Left renal pelvis (tissue), 4 donors: ENCODE data around the gene KIF20B. TPM values are rescaled to one million over a fixed set of nuclear protein-coding genes. Genes with fewer than 3 reads are reported as not detected.
"Not testable (repeated sequence)": the region's sequence is repeated elsewhere in the genome, so short reads cannot be mapped to it uniquely, and the experiment has no call there.

Source experiments
- DNase-seq, 4 donors: peaks; one replicate each; pipeline ENCODE4 v3.0.0-alpha.2; 2013; ENCODE audit warnings: low read depth in 4 of 4, low spot score in 3 of 4
- polyA plus RNA-seq, 4 donors: library from polyadenylated mRNA; unstranded; fragments of 120-200 nt; gene quantifications; one replicate each; pipeline ENCODE4 v1.2.1, GENCODE V29; 2013; ENCODE audit not compliant: insufficient read length in 4 of 4

Gene KIF20B
- polyA plus RNA-seq, 4 donors: 14.9 to 23.2 (median 16.2) TPM

DNA sequence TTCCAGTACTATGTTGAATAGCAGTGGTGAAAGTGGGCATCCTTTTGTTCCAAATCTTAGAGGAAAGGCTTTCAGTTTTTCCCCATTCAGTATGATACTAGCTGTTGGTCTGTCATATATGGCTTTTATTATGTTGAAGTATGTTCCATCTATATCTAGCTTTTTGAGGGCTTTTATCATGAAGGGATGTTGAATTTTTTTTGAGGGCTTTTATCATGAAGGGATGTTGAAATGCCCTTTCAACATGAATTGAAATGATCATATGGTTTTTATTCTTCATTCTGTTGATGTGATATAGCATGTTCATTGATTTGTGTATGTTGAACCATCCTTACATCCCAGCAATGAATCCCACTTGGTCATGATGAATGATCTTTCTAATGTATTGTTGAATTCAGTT, 75.3 kb downstream of the KIF20B start:
- DNase-seq: no peak

DNA sequence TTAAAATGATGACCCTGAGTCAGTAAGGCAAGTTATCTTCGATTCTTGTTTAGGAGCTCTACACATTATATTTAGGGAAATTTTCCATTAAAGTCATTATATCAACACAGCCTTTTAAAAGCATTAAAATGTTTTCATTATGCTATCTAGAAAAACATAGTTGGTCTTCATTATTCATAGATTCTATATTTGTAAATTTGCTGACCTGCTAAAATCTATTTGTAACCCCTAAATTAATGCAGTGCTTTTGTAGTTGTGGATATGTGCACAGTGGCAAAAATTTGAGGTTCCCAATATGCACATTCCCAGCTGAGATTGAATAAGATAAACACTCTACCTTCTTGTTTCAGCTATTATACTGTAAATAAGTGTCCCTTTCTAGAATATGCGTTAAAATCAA, 81.1 kb downstream of the KIF20B start:
- no peak for DNase-seq

DNA sequence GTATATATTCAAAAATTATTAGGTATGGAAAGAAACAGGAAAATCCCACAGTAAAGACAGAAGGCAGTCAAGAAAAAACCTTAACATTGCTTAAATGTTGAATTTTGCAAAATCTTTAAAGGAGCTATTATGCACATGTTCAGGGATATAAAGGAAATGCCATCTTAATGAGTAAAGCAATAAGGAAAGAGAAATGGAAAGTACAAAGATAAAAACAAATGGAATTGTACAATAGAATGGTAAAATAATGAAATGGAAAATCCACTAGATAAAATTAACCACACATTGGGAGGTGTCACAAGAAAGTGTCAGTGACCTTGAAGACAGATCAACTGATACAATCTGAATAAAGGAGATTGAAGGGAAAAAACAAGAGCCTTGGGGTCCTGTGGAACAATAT, 82.0 kb downstream of the KIF20B start:
- DNase-seq: no peak

DNA sequence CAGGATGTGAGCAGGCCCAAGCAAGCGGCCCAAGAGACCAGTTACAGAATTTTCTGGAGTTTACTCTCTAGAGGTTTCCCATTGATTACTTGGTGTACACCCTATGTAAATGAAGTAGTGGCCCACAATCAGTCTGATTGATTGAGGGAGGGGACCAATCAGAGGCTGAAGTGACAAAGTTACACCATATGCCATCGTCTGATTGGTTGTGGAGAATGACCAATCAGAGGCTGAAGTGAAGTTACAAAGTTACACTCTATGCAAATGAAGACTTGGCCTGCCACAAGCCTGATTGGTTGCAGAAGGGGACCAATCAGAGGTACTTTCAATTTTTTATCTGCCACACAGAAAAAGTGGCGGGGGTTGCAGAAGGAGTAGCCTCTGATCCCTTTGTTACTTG, 83.7 kb downstream of the KIF20B start:
- no peak for DNase-seq

DNA sequence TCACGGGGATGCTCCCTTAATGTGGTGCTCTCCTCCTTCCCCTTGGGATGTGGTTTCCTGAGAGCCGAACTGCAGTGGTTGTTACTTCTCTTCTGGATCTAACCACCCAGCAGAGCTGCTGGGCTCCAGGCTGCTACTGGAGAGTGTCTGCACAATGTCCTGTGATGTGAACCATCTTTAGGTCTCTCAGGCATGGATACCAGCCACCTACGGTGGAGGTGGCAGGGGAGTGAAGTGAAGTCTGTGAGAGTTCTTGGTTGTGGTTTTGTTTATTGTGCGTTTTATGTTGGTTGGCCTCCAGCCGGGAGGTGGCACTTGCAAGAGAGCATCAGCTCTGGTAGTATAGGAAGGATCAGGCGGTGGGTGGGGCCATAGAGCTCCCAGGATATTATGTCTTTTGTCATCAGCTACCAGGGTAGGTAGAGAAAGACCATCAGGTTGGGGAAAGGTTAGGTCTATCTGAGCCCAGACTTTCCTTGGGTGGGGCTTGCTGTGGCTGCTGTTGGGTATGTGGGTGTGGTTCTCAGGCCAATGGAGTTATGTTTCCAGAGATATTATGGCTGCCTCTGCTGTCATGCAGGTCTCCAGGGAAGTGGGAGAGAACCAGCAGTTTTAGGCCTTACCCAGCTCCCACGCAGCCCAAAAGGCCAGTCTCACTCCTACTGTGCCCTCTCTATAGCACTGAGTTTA, 87.9 kb downstream of the KIF20B start:
- DNase-seq: no peak

DNA sequence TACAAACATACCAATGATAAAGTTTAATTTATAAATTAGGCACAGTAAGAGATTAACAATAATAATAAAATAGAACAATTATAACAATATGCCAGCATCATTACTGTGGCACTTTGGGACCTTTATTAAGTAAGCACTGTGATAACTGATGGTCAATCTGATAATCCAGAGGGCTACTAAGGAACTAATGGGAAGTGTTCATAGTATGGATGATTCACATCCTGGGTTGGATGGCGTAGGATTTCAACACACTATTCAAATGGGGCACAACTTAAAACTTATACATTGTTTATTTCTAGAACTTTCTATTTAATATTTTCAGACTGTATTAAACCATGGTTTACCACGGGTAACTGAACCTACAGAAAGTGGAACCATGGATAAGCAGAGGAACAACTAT, 90.8 kb downstream of the KIF20B start:
- DNase-seq: no peak

DNA sequence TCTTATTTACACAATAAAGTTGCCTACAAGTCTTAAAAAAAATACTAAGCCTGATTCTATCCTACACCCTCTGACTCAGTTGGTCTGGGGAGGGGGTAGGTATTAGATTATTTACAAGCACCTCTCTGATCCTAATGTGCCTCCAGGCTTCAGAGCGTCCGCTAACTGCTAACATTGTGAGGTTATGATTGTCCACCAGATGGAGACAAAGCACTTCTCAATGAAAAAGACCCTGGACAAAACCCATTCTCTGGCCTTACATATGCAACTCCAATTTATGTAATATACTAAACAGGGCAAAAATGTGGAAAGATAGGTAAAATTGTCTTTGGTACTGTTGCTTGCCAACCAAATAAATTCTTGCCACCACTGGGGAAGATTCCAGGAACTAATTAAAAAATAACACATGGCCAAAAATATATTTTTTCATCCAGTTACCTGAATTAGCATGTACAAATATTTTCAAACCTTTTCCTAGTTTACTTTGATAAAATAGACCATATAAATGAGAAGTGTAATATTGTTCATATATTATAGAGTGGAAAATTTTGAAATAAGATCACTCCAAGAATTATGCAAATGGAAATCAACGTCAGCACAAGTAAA, 92.4 kb downstream of the KIF20B start:
- DNase-seq: peak; percentile 46 to 59 (median 50)

DNA sequence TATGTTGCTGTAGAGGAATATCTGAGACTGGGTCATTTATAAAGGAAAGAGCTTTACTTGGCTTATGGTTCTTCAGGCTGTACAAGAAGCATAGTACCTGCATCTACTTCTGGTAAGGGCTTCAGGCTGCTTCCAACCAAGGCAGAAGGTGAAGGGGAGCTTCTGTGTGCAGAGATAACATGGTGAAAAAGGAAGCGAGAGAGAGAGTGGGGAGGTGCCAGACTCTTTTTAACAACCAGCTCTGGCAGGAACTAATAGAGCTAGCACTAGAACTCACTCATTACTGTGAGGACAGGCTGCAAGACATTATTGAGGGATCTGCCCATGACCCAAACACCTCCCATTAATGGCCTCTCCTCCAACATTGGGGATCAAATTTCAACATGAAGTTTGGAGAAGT, 94.5 kb downstream of the KIF20B start:
- DNase-seq: no peak

DNA sequence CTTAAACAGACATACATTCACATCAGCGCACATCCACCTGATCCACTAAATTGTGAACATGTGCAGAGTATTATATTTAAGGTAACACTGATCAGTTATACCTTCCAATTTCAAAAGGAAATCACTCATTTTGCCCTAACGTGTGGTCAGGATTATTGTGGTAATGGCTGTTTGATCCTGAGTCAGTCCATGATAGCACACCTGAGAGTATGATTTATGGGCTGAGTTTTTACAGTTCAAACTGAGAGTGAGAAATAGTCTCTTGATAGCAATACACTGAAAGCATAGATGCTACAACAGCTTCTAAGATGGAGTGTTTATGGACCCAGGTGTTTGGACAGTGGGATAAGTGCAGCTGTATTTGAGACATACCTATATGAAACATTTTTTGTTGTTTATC, 96.7 kb downstream of the KIF20B start:
- DNase-seq: no peak

DNA sequence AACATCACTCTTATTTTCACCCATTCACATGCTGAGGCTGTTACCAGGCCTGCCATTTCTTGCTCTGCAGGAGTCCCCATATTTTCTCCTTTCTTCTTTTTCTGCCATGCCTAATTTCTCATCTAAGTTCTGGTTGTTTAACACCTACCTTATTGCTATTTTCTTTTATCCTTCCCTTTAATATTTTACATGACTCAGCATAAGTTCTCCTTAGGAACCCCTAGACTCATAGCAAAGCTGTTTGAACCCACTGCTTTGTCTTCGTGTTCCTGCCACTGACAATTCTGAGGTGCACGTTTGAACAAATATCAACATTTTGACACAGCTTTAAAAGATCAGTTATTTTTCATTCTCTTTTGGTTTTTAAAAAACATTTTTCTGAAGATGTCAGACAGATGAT, 98.2 kb downstream of the KIF20B start:
- no peak for DNase-seq

DNA sequence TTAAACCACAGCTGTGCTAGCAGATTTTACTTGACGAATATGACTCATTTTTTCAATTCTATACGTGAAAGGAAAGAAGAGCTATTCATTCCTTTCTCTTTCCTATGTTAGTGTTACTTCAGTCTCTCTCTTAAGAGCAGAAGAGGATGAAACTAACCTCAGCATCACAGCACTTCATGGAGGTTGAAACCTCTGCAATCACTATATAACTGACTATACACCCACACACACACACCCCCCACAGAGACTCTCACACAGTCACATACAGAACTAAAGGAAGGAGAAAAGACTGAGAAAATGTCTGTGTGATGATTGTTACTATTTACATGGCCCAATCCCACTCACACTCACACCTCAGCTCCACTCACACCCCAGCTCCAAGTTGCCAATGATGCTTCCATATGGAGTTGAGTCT, 104.2 kb downstream of the KIF20B start:
- no peak for DNase-seq

DNA sequence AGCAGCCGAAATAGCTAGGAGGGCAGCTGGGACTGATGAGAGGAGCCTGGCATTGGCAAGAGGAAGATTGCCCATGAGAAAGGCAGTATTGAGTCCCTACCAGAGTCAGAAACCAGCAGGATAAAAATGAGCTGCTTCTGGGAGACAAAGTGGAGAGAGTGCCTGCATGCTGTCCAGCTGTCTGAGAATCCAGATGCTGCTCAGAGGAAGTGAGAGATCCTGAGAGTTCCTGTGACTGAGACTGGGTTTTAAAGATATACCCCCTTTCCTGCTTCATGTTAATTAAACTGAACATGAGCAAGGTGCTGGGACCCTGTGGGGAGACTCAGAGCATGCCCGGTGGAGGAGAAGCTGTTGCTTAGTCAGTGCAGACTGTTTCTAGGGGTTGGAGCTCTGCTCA, 107.5 kb downstream of the KIF20B start:
- no peak for DNase-seq

DNA sequence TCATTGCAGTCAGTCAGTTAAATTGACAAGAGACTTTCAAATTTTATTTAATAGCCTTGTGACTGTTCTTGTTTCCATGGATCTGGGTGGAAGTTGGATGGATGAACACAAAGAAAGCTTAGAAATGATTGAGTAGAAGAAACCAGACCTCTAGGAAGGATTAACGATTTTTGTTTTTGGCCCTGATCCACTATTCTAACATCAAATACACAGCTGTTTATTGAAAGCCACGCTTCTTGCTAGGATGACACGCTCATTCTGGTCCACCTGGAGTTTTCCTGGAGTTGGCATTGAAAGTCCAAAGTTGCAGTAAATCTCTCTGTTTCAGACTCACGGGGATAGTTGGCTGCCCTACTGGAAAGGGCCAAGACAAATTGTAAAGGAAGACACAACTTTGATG, 108.4 kb downstream of the KIF20B start:
- no peak for DNase-seq

DNA sequence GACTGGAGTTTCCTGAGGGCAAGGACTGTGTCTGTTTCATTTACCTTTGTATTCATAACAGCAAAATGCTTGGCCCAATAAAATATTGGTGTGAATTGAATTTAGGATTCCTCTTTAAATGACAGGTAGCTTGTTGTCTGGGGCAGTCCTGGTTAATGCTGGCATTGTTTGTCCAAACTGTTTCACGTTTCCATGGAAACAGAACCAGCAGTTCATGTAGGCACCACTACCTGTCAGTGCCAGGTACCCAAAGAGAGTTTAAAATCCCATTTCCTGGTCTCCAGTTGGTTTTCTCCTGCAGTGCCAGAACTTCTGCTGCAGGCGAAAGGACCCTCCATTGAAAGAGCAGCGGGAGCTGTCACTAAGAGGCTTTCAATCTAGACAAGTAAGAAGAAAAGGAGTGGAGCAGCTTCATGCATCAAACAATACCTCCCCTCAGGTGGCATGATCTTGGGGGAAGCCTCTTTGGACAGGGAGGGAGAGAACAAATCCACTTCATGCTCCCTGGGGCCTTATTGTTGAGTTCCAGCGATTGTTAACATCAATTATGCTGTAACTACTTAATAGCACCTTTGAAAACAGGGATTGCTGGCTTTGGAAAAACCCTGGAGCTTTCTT, 109.6 kb downstream of the KIF20B start:
- no peak for DNase-seq

DNA sequence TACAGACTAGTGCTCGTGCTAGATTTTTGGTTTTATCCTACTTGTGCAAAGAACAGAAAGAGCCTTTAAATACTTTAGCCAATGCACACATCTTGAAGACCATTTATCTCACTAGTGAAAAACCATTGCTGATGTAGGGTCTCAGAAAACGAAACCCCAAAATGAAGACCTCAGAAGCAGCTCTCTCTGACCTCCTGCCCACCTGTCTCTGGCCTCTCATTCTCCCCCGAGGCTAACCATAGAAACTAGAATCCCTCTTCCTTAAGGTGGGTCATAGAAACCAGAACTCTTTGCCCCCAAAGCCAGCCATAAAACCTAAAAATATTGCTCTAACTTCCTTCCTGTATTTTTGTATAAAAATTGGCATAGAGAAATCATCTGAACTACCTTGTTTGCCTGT, 112.2 kb downstream of the KIF20B start:
- no peak for DNase-seq

DNA sequence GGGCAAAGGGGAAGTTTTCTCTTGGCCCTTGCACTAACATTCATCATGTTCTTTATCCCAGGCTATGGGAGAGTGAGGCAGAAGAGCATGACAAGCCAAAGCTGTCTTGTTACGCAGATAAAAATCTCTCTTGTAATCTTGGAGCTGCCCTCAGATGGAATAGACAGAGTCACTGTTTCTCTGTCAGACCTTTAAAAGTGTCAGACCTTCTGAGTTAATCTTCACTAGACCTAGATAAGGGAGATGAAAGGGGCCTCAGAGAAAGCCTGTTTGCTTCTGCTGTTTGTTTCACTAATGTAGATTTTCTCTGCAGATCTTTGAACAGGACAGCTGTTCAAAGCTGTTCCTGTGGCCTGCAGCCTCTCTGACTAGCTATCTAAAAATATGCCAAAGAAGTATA, 112.9 kb downstream of the KIF20B start:
- DNase-seq: no peak

DNA sequence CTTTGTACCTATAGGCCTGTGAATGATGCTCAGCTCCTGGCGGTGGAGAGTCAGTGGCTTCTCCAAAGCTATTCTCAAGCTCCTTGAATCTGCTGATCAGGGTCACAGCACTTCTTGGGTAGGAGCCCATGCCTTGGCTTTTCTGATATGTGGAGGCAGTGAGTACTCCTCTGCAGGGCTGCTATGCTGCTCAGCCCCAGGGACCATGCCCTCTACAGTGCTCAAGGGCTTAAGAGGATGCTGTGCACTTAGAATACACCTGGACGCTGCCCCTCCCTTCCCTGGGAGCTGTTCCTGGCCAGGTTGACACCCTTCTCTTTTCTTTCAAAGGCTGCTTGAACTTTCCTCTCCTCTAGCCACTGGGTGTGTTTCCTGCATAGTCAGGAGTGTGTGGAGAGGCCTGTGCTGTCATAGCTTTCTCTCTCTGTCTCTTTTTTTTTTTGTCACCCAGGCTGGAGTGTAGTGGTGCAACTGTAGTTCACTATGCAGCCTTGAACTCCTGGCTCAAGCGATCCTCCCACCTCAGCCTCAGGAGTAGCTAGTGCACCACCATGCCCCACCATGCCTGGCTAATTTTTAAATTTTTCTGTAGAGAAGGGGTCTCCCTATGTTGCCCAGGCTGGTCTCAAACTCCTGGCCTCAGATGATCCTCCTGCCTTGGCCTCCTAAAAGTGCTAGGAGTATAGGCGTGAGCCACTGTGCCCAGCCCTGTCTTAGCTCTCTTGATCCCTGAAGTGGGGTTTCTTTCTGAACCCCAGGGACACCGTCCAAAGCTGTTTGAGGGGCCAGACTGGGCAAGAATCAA, 113.9 kb downstream of the KIF20B start:
- DNase-seq: no peak

DNA sequence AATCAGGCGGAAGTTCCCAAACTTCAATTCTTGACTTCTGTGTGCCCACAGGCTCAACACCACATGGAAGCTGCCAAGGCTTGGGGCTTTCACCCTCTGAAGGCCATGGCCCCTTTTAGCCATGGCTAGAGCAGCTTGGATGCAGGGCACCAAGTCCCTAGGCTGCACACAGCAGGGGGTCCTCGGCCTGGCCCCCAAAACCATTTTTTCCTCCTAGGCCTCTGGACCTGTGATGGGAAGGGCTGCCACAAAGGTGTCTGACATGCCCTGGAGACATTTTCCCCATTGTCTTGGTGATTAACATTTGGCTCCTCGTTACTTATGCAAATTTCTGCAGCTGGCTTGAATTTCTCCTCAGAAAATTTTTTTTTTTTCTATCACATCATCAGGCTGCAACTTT, 117.6 kb downstream of the KIF20B start:
- not testable (repeated sequence) for DNase-seq
